ENCODE measurements around the gene TMEM25.

DNA sequence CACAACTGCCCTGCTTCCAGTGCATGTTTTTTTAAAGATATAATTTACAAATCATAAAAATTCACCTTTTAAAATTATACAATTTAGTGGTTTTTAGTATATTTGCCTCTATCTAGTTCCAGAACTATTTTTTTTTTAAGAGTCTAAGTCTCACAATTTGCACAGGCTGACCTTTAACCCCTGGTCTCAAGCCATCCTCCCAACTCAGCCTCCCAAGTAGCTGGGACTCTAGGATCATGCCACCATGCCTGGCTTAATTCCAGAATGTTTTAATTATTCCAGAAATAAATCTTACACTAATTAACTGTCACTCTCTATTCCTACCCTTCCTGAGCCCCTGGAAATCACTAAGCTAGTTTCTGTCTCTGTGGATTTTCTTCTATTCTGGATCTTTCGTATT, 39.8 kb downstream of the TMEM25 start:
- no peak for TF ChIP-seq POLR2AphosphoS2 (conservative IDR thresholded peaks at IDR 0.05; ENCODE audit: low read length)
- TF ChIP-seq CHD4 (IDR thresholded peaks at IDR 0.05; ENCODE audit: borderline replicate concordance): no peak
- TF ChIP-seq CTCF (IDR thresholded peaks at IDR 0.05): no peak
- TF ChIP-seq TP53 (CRISPR knock-in tag; IDR thresholded peaks at IDR 0.05): no peak
- TF ChIP-seq, protein P1, sequence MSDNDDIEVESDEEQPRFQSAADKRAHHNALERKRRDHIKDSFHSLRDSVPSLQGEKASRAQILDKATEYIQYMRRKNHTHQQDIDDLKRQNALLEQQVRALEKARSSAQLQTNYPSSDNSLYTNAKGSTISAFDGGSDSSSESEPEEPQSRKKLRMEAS (IDR thresholded peaks at IDR 0.05): no peak
- TF ChIP-seq CHD2 (IDR thresholded peaks at IDR 0.05; ENCODE audit: low read length, partially characterized antibody): no peak
- TF ChIP-seq CEBPB (IDR thresholded peaks at IDR 0.05): no peak
- no peak for TF ChIP-seq EP300 (IDR thresholded peaks at IDR 0.05)
- no peak for TF ChIP-seq KDM1A (IDR thresholded peaks at IDR 0.05; ENCODE audit: low read depth)
- no peak for TF ChIP-seq CBX2 (IDR thresholded peaks at IDR 0.05; ENCODE audit: borderline replicate concordance, low read depth)
- no peak for TF ChIP-seq POLR2A (IDR thresholded peaks at IDR 0.05; ENCODE audit: low read length)
- TF ChIP-seq BHLHE40 (IDR thresholded peaks at IDR 0.05; ENCODE audit: low read depth, low read length): no peak
- TF ChIP-seq, protein P2, sequence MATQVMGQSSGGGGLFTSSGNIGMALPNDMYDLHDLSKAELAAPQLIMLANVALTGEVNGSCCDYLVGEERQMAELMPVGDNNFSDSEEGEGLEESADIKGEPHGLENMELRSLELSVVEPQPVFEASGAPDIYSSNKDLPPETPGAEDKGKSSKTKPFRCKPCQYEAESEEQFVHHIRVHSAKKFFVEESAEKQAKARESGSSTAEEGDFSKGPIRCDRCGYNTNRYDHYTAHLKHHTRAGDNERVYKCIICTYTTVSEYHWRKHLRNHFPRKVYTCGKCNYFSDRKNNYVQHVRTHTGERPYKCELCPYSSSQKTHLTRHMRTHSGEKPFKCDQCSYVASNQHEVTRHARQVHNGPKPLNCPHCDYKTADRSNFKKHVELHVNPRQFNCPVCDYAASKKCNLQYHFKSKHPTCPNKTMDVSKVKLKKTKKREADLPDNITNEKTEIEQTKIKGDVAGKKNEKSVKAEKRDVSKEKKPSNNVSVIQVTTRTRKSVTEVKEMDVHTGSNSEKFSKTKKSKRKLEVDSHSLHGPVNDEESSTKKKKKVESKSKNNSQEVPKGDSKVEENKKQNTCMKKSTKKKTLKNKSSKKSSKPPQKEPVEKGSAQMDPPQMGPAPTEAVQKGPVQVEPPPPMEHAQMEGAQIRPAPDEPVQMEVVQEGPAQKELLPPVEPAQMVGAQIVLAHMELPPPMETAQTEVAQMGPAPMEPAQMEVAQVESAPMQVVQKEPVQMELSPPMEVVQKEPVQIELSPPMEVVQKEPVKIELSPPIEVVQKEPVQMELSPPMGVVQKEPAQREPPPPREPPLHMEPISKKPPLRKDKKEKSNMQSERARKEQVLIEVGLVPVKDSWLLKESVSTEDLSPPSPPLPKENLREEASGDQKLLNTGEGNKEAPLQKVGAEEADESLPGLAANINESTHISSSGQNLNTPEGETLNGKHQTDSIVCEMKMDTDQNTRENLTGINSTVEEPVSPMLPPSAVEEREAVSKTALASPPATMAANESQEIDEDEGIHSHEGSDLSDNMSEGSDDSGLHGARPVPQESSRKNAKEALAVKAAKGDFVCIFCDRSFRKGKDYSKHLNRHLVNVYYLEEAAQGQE (IDR thresholded peaks at IDR 0.05): no peak
- no peak for TF ChIP-seq PHF8 (IDR thresholded peaks at IDR 0.05; ENCODE audit: borderline replicate concordance, low read depth)

Measured in A549 (cell line).